Neuronal stem cell (in vitro differentiated cells): ENCODE data around the gene RNU2-63P.

ENCODE experiments used
- DNase-seq: peaks from one replicate; pipeline ENCODE4 v3.0.0-alpha.2; 2013; ENCODE audit warnings: low spot score
- H2AFZ ChIP-seq: one replicate; pipeline ENCODE4 v1.6.1; 2013; ENCODE audit warnings: mild to moderate bottlenecking, low read length, inconsistent platforms
- H2AK5ac ChIP-seq: 2 replicates; pipeline ENCODE4 v1.6.1; 2013; ENCODE audit warnings: low read depth, mild to moderate bottlenecking, inconsistent platforms, low read length, moderate library complexity, mixed read lengths
- H2BK120ac ChIP-seq: 2 replicates; pipeline ENCODE4 v1.6.1; 2013; ENCODE audit warnings: low read depth, mild to moderate bottlenecking, inconsistent platforms, low read length, moderate library complexity, mixed read lengths
- H2BK12ac ChIP-seq: one replicate; pipeline ENCODE4 v1.6.1; 2013; ENCODE audit warnings: low read length, inconsistent platforms
- H2BK15ac ChIP-seq: 2 replicates; pipeline ENCODE4 v1.6.1; 2013; ENCODE audit warnings: mild to moderate bottlenecking, low read length, inconsistent platforms, mixed read lengths
- H2BK5ac ChIP-seq: one replicate; pipeline ENCODE4 v1.6.1; 2013; ENCODE audit warnings: inconsistent platforms, mild to moderate bottlenecking, low read length, moderate library complexity
- H3K14ac ChIP-seq: one replicate; pipeline ENCODE4 v1.6.1; 2013; ENCODE audit warnings: low read length, inconsistent platforms
- H3K18ac ChIP-seq: 2 replicates; pipeline ENCODE4 v1.6.1; 2013; ENCODE audit warnings: low read length, inconsistent platforms
- H3K23ac ChIP-seq: 2 replicates; pipeline ENCODE4 v1.6.1; 2013; ENCODE audit warnings: low read depth, mild to moderate bottlenecking, mixed read lengths, low read length, inconsistent platforms; ENCODE audit not compliant: poor library complexity
- H3K27ac ChIP-seq: replicated peaks from 3 replicates; pipeline ENCODE4 v1.5.1; 2013; ENCODE audit warnings: low read length, inconsistent platforms
- H3K27me3 ChIP-seq, 3 experiments: 2 replicates each; pipeline ENCODE4 v1.6.1; 2013; ENCODE audit warnings: low read length in 3 of 3, mild to moderate bottlenecking in 2 of 3, inconsistent platforms in 1 of 3, low read depth in 1 of 3, mixed read lengths in 1 of 3, moderate library complexity in 1 of 3; ENCODE audit not compliant: control insufficient read depth in 3 of 3, insufficient read depth in 3 of 3
- H3K36me3 ChIP-seq, 2 donors: replicated peaks in 1 of 2; 2 replicates each; pipeline ENCODE4 v1.6.1; 2013; ENCODE audit warnings: low read length in 2 of 2; ENCODE audit not compliant: control insufficient read depth in 2 of 2, insufficient read depth in 2 of 2
- H3K4ac ChIP-seq: 2 replicates; pipeline ENCODE4 v1.6.1; 2013; ENCODE audit warnings: inconsistent platforms, mild to moderate bottlenecking, low read length, moderate library complexity
- H3K4me1 ChIP-seq, 2 donors: 1 replicate in 1 of 2; 2 replicates in 1 of 2; pipeline ENCODE4 v1.6.1; 2013; ENCODE audit warnings: low read length in 2 of 2, low read depth in 1 of 2; ENCODE audit not compliant: control insufficient read depth in 2 of 2, insufficient read depth in 1 of 2
- H3K4me2 ChIP-seq: one replicate; pipeline ENCODE4 v1.6.1; 2013; ENCODE audit warnings: mild to moderate bottlenecking, low read length, inconsistent platforms; ENCODE audit not compliant: insufficient read depth, poor library complexity, severe bottlenecking
- H3K4me3 ChIP-seq, 2 donors: 2 replicates each; pipeline ENCODE4 v1.5.1; 2013; ENCODE audit warnings: low read length in 2 of 2, mild to moderate bottlenecking in 2 of 2, inconsistent platforms in 1 of 2, moderate library complexity in 1 of 2
- H3K79me1 ChIP-seq: one replicate; pipeline ENCODE4 v1.6.1; 2013; ENCODE audit warnings: low read depth, mild to moderate bottlenecking, inconsistent platforms, low read length, moderate library complexity
- H3K9ac ChIP-seq: one replicate; pipeline ENCODE4 v1.6.1; 2013; ENCODE audit warnings: mild to moderate bottlenecking, low read depth, low read length, inconsistent platforms; ENCODE audit not compliant: poor library complexity
- H3K9me3 ChIP-seq, 2 donors: replicated peaks in 1 of 2; 2 replicates each; pipeline versions ENCODE3 to v1.6.1; 2013; ENCODE audit warnings: low read length in 2 of 2, mild to moderate bottlenecking in 2 of 2, inconsistent platforms in 1 of 2, low read depth in 1 of 2, mixed read lengths in 1 of 2, moderate library complexity in 1 of 2; ENCODE audit not compliant: control insufficient read depth in 2 of 2, insufficient read depth in 1 of 2
- H4K8ac ChIP-seq: one replicate; pipeline ENCODE4 v1.6.1; 2013; ENCODE audit warnings: low read depth, mild to moderate bottlenecking, inconsistent platforms, low read length, moderate library complexity
- H4K91ac ChIP-seq: one replicate; pipeline ENCODE4 v1.6.1; 2013; ENCODE audit warnings: low read length, low read depth, mild to moderate bottlenecking, inconsistent platforms; ENCODE audit not compliant: poor library complexity
- WGBS, 2 donors: extraction: QIAGEN DNeasy Blood & Tissue Kit; methylation state at CpG; one replicate each; pipeline ENCODE4 v1.1.7; 2013; ENCODE audit warnings: missing lambda C conversion rate in 2 of 2, mixed read lengths in 1 of 2; ENCODE audit not compliant: insufficient read length in 2 of 2, insufficient replicate concordance in 1 of 2; ENCODE audit errors: extremely low coverage in 2 of 2; 5-methylcytosine and 5-hydroxymethylcytosine counted together

The RNU2-63P gene

GRCh38 chr2:88059979-88060906, 43.9 kb upstream of the RNU2-63P start:
- no peaks in the 10 kb centered on the region for H3K9me3 ChIP-seq
- no peaks in the 10 kb centered on the region for H3K79me1 ChIP-seq
- H4K8ac ChIP-seq = no peak overlapping the region
- no peak overlapping the region for H3K9ac ChIP-seq
- no peaks in the 10 kb centered on the region for H3K27me3 ChIP-seq
- no peak overlapping the region for H2BK5ac ChIP-seq
- no peak overlapping the region for H3K18ac ChIP-seq
- no peak overlapping the region for H3K14ac ChIP-seq
- no peak overlapping the region for H2AK5ac ChIP-seq
- H4K91ac ChIP-seq = no peak overlapping the region
- no CpG with 5 or more reads among the region's 5 CpGs for WGBS, 2 donors
- no peak overlapping the region for H2BK15ac ChIP-seq
- H3K4me1 ChIP-seq = peaks cover 5 to 8% of the 10 kb centered on the region in 2 donors
- no peak overlapping the region for H2AFZ ChIP-seq
- no peak overlapping the region for H3K4ac ChIP-seq
- H2BK12ac ChIP-seq = no peak overlapping the region
- H2BK120ac ChIP-seq = no peak overlapping the region
- no peaks in the 10 kb centered on the region for H3K36me3 ChIP-seq
- no peak overlapping the region for H3K4me3 ChIP-seq
- H3K23ac ChIP-seq = no peak overlapping the region
- no peak overlapping the region for H3K27ac ChIP-seq
- DNase-seq = peak; percentile 23
- no peak overlapping the region for H3K4me2 ChIP-seq

GRCh38 chr2:88058191-88058590, 41.8 kb upstream of the RNU2-63P start:
- peaks cover 0 to 14% of the 10 kb centered on the region in 2 donors for H3K36me3 ChIP-seq
- no peak overlapping the region for H2AFZ ChIP-seq
- H3K4ac ChIP-seq = no peak overlapping the region
- no peak overlapping the region for H2AK5ac ChIP-seq
- H3K4me3 ChIP-seq = no peak overlapping the region
- H4K8ac ChIP-seq = no peak overlapping the region
- H4K91ac ChIP-seq = no peak overlapping the region
- no peak overlapping the region for H2BK15ac ChIP-seq
- H3K27ac ChIP-seq = no peak overlapping the region
- H3K4me2 ChIP-seq = no peak overlapping the region
- no peaks in the 10 kb centered on the region for H3K27me3 ChIP-seq
- no peaks in the 10 kb centered on the region for H3K79me1 ChIP-seq
- WGBS, 2 donors = no CpG with 5 or more reads among the region's 5 CpGs
- no peak overlapping the region for H2BK120ac ChIP-seq
- no peak overlapping the region for H2BK5ac ChIP-seq
- H3K9me3 ChIP-seq = no peaks in the 10 kb centered on the region
- H3K4me1 ChIP-seq = peaks cover 12 to 14% of the 10 kb centered on the region in 2 donors
- no peak overlapping the region for H3K18ac ChIP-seq
- no peak overlapping the region for H3K23ac ChIP-seq
- no peak overlapping the region for H2BK12ac ChIP-seq
- no peak overlapping the region for H3K9ac ChIP-seq
- DNase-seq = no peak
- no peak overlapping the region for H3K14ac ChIP-seq

- H3K9ac ChIP-seq = no peak overlapping the region
- H3K79me1 ChIP-seq = no peaks in the 10 kb centered on the region
- no peaks in the 10 kb centered on the region for H3K9me3 ChIP-seq
- no peaks in the 10 kb centered on the region for H3K27me3 ChIP-seq
- no peak overlapping the region for H3K4me2 ChIP-seq
- no peak overlapping the region for H2AK5ac ChIP-seq
- no peak overlapping the region for H3K4ac ChIP-seq
- no peak overlapping the region for H2BK15ac ChIP-seq
- peaks cover 0 to 21% of the 10 kb centered on the region in 2 donors for H3K36me3 ChIP-seq
- no peak overlapping the region for H3K23ac ChIP-seq
- H4K8ac ChIP-seq = no peak overlapping the region
- WGBS, 2 donors = no CpG with 5 or more reads among the region's 4 CpGs
- H3K14ac ChIP-seq = no peak overlapping the region
- H3K27ac ChIP-seq = no peak overlapping the region
- H3K18ac ChIP-seq = no peak overlapping the region
- H2BK5ac ChIP-seq = no peak overlapping the region
- H2BK120ac ChIP-seq = no peak overlapping the region
- no peak overlapping the region for H2AFZ ChIP-seq
- no peak overlapping the region for H2BK12ac ChIP-seq
- no peak overlapping the region for H4K91ac ChIP-seq
- no peak for DNase-seq
- peaks cover 12 to 14% of the 10 kb centered on the region in 2 donors for H3K4me1 ChIP-seq
- H3K4me3 ChIP-seq = no peak overlapping the region
Measured at GRCh38 chr2:88057437-88057844, 41.1 kb upstream of the RNU2-63P start.

- Histone ChIP-seq H3K27ac (peak within 1 kb of the TSS; percentile 68), H3K4me1 (peaks cover 7 to 12% of the 10 kb centered on the region in 2 donors), H3K4me3 (peak within 1 kb of the TSS; percentile 78 to 98), H3K14ac (peak within 1 kb of the TSS; percentile 39), H2BK5ac (peak within 1 kb of the TSS; percentile 62), H4K91ac (no peak within 1 kb of the TSS), H3K79me1 (no peaks in the 10 kb centered on the region), H2BK15ac (no peak within 1 kb of the TSS), H2BK120ac (no peak within 1 kb of the TSS), H3K18ac (peak within 1 kb of the TSS; percentile 95), H2BK12ac (peak within 1 kb of the TSS; percentile 25), H3K9me3 (no peaks in the 10 kb centered on the region), H3K4ac (peak within 1 kb of the TSS; percentile 68), H2AFZ (peak within 1 kb of the TSS; percentile 95), H3K36me3 (peaks cover 0 to 39% of the 10 kb centered on the region in 2 donors), H3K4me2 (peak within 1 kb of the TSS; percentile 61), H2AK5ac (no peak within 1 kb of the TSS), H3K27me3 (no peaks in the 10 kb centered on the region), H4K8ac (peak within 1 kb of the TSS; percentile 99), H3K23ac (peak within 1 kb of the TSS; percentile 82), H3K9ac (peak within 1 kb of the TSS; percentile 89)
- WGBS, 2 donors = no CpG with 5 or more reads among the region's 77 CpGs
- peak; percentile 93 for DNase-seq
Measured at GRCh38 chr2:88055371-88056128, 39.2 kb upstream of the RNU2-63P start, which contains the start of gene KRCC1. Gene KRCC1 (minus strand): TSS chr2:88055783. CDS start chr2:88028563, 27,220 bp downstream.
